HEK293 (cell line): ENCODE measurements around the gene SPON1.
"Not testable (repeated sequence)": the region's sequence is repeated elsewhere in the genome, so short reads cannot be mapped to it uniquely, and the experiment has no call there.

Experiments
- CTCF ChIA-PET: fragments of 350-600 bp; formaldehyde crosslinking; extraction: SDS; loops from one replicate; lab custom pipeline; 2021; ENCODE audit warnings: antibody characterized with exemption; lab: Yijun Ruan, JAX
- POLR2A ChIA-PET: fragments of 300-600 bp; formaldehyde crosslinking; extraction: SDS; loops from one replicate; lab custom pipeline; 2020; ENCODE audit warnings: antibody characterized with exemption, inconsistent platforms; lab: Yijun Ruan, JAX
- H3K27ac ChIP-seq: fragments of 200-500 bp; sonication (Bioruptor generic); 2 replicates; pipeline ENCODE4 v1.5.1; 2014; ENCODE audit warnings: low read depth, low read length, control low read depth, inconsistent platforms; ENCODE audit errors: extremely low read depth
- H3K36me3 ChIP-seq, 2 experiments: fragments of 200-500 bp in 1 of 2; sonication (Bioruptor generic) in 1 of 2; 1 replicate in 1 of 2; 2 replicates in 1 of 2; pipeline ENCODE4 v1.5.1; 2014 to 2017; ENCODE audit warnings: inconsistent platforms in 2 of 2, low read length in 2 of 2; ENCODE audit not compliant: control insufficient read depth in 2 of 2, insufficient read depth in 1 of 2
- H3K4me1 ChIP-seq: fragments of 200-500 bp; sonication (Bioruptor generic); 2 replicates; pipeline ENCODE4 v1.5.1; 2014; ENCODE audit warnings: mild to moderate bottlenecking, low read length, inconsistent platforms; ENCODE audit not compliant: control insufficient read depth, insufficient read depth
- H3K4me3 ChIP-seq: 2 replicates; pipeline ENCODE4 v1.5.1; 2011; ENCODE audit warnings: low read depth, mild to moderate bottlenecking, control low read depth, low read length, moderate library complexity
- H3K9me3 ChIP-seq: fragments of 200-500 bp; sonication (Bioruptor generic); 2 replicates; pipeline ENCODE4 v1.5.1; 2014; ENCODE audit warnings: low read depth, low read length, inconsistent platforms; ENCODE audit not compliant: control insufficient read depth, insufficient read depth
- GFI1B ChIP-seq: fragments of 450-650 bp; formaldehyde crosslinking; IDR thresholded peaks from 2 replicates; pipeline ENCODE4 v1.5.1; 2016; ENCODE audit warnings: missing biosample characterization, missing genetic modification characterization
- REPIN1 ChIP-seq: fragments of 450-650 bp; formaldehyde crosslinking; IDR thresholded peaks from 2 replicates; pipeline ENCODE4 v1.5.1; 2017; ENCODE audit warnings: missing biosample characterization, missing genetic modification characterization, low read depth
- SALL2 ChIP-seq: fragments of 450-650 bp; formaldehyde crosslinking; IDR thresholded peaks from 2 replicates; pipeline ENCODE4 v1.5.0; 2017; ENCODE audit warnings: missing biosample characterization, mild to moderate bottlenecking, missing genetic modification characterization, borderline replicate concordance
- ZFP69B ChIP-seq: fragments of 450-650 bp; formaldehyde crosslinking; IDR thresholded peaks from 2 replicates; pipeline ENCODE4 v1.5.1; 2016; ENCODE audit warnings: missing biosample characterization, missing genetic modification characterization
- ZNF121 ChIP-seq: fragments of 450-650 bp; formaldehyde crosslinking; IDR thresholded peaks from 2 replicates; pipeline ENCODE4 v1.5.1; 2016; ENCODE audit warnings: missing biosample characterization, missing genetic modification characterization
- ZNF146 ChIP-seq: fragments of 450-650 bp; formaldehyde crosslinking; IDR thresholded peaks from 2 replicates; pipeline ENCODE4 v1.5.1; 2016; ENCODE audit warnings: missing biosample characterization, missing genetic modification characterization
- ZNF311 ChIP-seq: fragments of 450-650 bp; formaldehyde crosslinking; IDR thresholded peaks from 2 replicates; pipeline ENCODE4 v1.5.1; 2017; ENCODE audit warnings: missing biosample characterization, missing genetic modification characterization, borderline replicate concordance
- ZNF560 ChIP-seq: fragments of 450-650 bp; formaldehyde crosslinking; IDR thresholded peaks from 2 replicates; pipeline ENCODE4 v1.5.1; 2017; ENCODE audit warnings: missing biosample characterization, missing genetic modification characterization, borderline replicate concordance
- ZNF571 ChIP-seq: fragments of 450-650 bp; formaldehyde crosslinking; IDR thresholded peaks from 2 replicates; pipeline ENCODE4 v1.5.0; 2017; ENCODE audit warnings: missing biosample characterization, missing genetic modification characterization
- ZNF658 ChIP-seq: fragments of 450-650 bp; formaldehyde crosslinking; IDR thresholded peaks from 2 replicates; pipeline ENCODE4; 2016; ENCODE audit warnings: missing biosample characterization, missing genetic modification characterization
- ZNF76 ChIP-seq: fragments of 450-650 bp; formaldehyde crosslinking; IDR thresholded peaks from 2 replicates; pipeline ENCODE4; 2016; ENCODE audit warnings: low read depth, missing biosample characterization, missing genetic modification characterization, borderline replicate concordance
- ZNF830 ChIP-seq: fragments of 450-650 bp; IDR thresholded peaks from 2 replicates; pipeline ENCODE4 v1.5.0; 2018; ENCODE audit warnings: missing biosample characterization, missing genetic modification characterization, low read depth, mild to moderate bottlenecking, moderate library complexity
- ZSCAN23 ChIP-seq: fragments of 450-650 bp; formaldehyde crosslinking; IDR thresholded peaks from 2 replicates; pipeline ENCODE4 v1.5.1; 2016; ENCODE audit warnings: missing biosample characterization, missing genetic modification characterization
- ZXDB ChIP-seq: fragments of 450-650 bp; formaldehyde crosslinking; IDR thresholded peaks from 2 replicates; pipeline ENCODE4 v1.5.1; 2016; ENCODE audit warnings: missing biosample characterization, missing genetic modification characterization
- TF ChIP-seq, protein P1 (sequence below): fragments of 450-650 bp; formaldehyde crosslinking; IDR thresholded peaks from 2 replicates; pipeline ENCODE4 v1.5.1; 2016; ENCODE audit warnings: missing biosample characterization, missing genetic modification characterization
- TF ChIP-seq, protein P2 (sequence below): fragments of 450-650 bp; formaldehyde crosslinking; IDR thresholded peaks from 2 replicates; pipeline ENCODE4 v1.5.1; 2016; ENCODE audit warnings: missing biosample characterization, missing genetic modification characterization

Gene SPON1

DNA sequence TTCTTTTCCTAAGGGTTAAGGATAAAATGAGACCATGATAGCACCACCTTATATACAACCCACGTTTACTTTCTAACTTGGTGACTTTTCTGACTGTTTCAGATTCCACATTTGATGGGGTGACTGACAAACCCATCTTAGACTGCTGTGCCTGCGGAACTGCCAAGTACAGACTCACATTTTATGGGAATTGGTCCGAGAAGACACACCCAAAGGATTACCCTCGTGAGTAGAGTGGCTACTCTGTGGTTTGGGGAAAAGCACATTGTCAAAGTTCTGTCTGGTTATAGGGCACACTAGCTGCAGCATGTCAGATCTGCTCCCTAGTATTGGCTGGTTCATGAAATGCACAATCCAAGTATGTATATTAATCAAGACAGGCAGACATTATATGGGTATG lies 117.3 kb downstream of the SPON1 start (continued):
- TF ChIP-seq SALL2: no peak
- TF ChIP-seq, all 188 proteins: peak for 0

DNA sequence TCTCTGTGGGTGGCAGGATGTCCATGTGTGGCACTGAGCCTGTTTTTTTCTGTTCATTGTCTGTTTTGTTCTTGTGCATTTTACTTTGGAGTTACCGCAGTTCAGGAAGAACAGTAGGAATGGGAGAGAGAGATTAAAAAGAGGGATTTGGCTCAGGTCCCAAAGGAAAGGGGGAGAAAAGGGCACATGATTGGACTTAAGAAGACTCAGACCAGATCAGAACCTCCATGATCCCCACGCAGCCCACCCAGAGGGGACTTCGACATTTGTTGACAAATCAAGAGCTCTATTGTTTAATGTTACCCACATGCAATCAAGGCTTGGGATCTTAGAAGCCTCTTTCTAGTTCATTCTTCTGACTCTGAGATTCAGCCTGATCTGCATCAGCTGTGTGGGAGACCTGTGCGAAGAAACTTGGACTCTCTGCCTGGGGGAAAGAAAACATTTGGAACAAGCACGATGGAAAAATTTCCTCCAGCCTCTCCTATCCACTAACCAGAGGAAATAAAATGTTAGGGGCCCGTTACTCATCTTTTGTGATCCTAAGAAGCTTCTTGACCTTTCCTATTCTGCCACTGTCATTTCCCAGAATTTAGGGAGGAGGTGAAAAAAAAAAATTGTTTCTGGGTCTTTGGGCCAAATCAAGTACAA lies 119.2 kb downstream of the SPON1 start:
- no peaks in the 10 kb centered on the region for H3K9me3 ChIP-seq
- no peaks in the 10 kb centered on the region for H3K36me3 ChIP-seq
- TF ChIP-seq ZNF121: no peak
- no peak for TF ChIP-seq ZSCAN23 (tag by site-specific recombination)
- TF ChIP-seq REPIN1 (tag by site-specific recombination): no peak
- TF ChIP-seq, protein P1, sequence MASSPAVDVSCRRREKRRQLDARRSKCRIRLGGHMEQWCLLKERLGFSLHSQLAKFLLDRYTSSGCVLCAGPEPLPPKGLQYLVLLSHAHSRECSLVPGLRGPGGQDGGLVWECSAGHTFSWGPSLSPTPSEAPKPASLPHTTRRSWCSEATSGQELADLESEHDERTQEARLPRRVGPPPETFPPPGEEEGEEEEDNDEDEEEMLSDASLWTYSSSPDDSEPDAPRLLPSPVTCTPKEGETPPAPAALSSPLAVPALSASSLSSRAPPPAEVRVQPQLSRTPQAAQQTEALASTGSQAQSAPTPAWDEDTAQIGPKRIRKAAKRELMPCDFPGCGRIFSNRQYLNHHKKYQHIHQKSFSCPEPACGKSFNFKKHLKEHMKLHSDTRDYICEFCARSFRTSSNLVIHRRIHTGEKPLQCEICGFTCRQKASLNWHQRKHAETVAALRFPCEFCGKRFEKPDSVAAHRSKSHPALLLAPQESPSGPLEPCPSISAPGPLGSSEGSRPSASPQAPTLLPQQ (tag by site-specific recombination): no peak
- TF ChIP-seq ZNF76: no peak
- no peak for TF ChIP-seq ZNF658 (tag by site-specific recombination)
- H3K4me1 ChIP-seq: no peaks in the 10 kb centered on the region
- ChIA-PET CTCF (no interaction called here), POLR2A (no interaction called here)
- no peak overlapping the region for H3K4me3 ChIP-seq
- H3K27ac ChIP-seq: no peak overlapping the region

DNA sequence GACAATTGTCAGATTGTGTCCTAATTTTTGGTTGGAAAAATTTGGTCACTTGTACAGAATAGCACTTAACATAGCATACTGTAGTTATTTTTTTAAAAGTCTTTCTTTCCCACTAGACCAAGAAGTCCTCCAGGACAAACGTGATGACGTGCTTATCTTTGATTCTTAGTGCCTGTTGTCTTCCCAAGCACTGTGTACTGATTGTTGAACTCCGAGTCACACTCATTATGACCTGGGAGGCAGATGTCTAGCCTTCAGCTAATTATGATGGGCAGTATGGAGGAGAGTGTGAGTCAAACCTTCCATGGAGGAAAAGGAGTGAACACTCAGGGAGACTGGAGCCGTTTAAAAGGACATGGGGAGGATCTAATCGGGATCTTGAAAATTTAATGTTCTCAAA lies 119.8 kb downstream of the SPON1 start:
- Histone ChIP-seq H3K4me1 (no peaks in the 10 kb centered on the region), H3K4me3 (no peak overlapping the region), H3K27ac (no peak overlapping the region), H3K36me3 (no peaks in the 10 kb centered on the region), H3K9me3 (no peaks in the 10 kb centered on the region)
- ChIA-PET POLR2A (no interaction called here), CTCF (no interaction called here)
- TF ChIP-seq, protein P2, sequence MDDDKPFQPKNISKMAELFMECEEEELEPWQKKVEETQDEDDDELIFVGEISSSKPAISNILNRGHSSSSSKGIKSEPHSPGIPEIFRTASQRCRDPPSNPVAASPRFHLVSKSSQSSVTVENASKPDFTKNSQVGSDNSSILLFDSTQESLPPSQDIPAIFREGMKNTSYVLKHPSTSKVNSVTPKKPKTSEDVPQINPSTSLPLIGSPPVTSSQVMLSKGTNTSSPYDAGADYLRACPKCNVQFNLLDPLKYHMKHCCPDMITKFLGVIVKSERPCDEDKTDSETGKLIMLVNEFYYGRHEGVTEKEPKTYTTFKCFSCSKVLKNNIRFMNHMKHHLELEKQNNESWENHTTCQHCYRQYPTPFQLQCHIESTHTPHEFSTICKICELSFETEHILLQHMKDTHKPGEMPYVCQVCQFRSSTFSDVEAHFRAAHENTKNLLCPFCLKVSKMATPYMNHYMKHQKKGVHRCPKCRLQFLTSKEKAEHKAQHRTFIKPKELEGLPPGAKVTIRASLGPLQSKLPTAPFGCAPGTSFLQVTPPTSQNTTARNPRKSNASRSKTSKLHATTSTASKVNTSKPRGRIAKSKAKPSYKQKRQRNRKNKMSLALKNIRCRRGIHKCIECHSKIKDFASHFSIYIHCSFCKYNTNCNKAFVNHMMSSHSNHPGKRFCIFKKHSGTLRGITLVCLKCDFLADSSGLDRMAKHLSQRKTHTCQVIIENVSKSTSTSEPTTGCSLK: no peak
- TF ChIP-seq ZFP69B (no peak), ZNF311 (no peak), ZNF571 (no peak), GFI1B (tag by site-specific recombination) (no peak), ZNF830 (tag by site-specific recombination) (no peak), ZNF146 (tag by site-specific recombination) (no peak), ZNF560 (tag by site-specific recombination) (no peak), ZXDB (tag by site-specific recombination) (no peak)

DNA sequence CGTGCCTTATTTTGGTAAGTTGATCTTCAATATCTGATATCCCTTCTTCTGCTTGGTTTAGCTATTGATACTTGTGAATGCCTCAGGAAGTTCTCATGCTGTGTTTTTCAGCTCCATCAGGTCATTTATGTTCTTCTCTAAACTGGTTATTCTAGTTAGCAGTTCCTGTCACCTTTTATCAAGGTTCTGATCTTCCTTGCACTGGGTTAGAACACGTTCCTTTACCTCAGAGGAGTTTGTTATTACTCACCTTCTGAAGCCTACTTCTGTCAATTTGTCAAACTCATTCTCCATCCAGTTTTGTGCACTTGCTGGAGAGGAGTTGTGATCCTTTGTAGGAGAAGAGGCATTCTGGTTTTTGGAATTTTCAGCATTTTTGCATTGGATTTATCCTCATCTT lies 126.3 kb downstream of the SPON1 start:
- POLR2A ChIA-PET, H3K4me3 ChIP-seq, H3K9me3 ChIP-seq, H3K27ac ChIP-seq, H3K36me3 ChIP-seq, H3K4me1 ChIP-seq: not testable (repeated sequence)
- CTCF ChIA-PET: interaction anchor here (0.6 kb wide), 1 partner anchor 818 kb away, joined by 3 read pairs; no protein-coding TSS in a partner anchor
